HUES64 (cell line): ENCODE data around the gene PUS3. TPM values are rescaled to one million over a fixed set of nuclear protein-coding genes. Genes with fewer than 3 reads are reported as not detected.
A peak's percentile ranks its signal among the peaks of the same experiment; 100 is the strongest.

Experiments
- H3K27ac ChIP-seq: 2 replicates; pipeline ENCODE4 v1.7.0; 2013; ENCODE audit warnings: low read depth, low read length, inconsistent platforms
- H3K27me3 ChIP-seq: 2 replicates; pipeline ENCODE4 v1.6.1; 2013; ENCODE audit warnings: mild to moderate bottlenecking, low read length; ENCODE audit not compliant: insufficient read depth
- H3K36me3 ChIP-seq: 2 replicates; pipeline ENCODE4 v1.6.1; 2013; ENCODE audit warnings: mild to moderate bottlenecking, low read length; ENCODE audit not compliant: insufficient read depth
- H3K4me1 ChIP-seq: 2 replicates; pipeline ENCODE4 v1.6.1; 2013; ENCODE audit warnings: mild to moderate bottlenecking, low read length, moderate library complexity; ENCODE audit not compliant: insufficient read depth
- H3K4me3 ChIP-seq: 2 replicates; pipeline ENCODE4 v1.5.1; 2013; ENCODE audit warnings: mild to moderate bottlenecking, low read length, moderate library complexity
- H3K9ac ChIP-seq: 2 replicates; pipeline ENCODE4 v1.6.1; 2013; ENCODE audit warnings: mild to moderate bottlenecking, low read depth, low read length
- H3K9me3 ChIP-seq: 2 replicates; pipeline ENCODE4 v1.6.1; 2013; ENCODE audit warnings: low read depth, low read length; ENCODE audit not compliant: insufficient read depth
- WGBS: fragments of 150-250, 120-280 bp; methylation state at CpG from one replicate; pipeline ENCODE4 v1.1.7; 2013; ENCODE audit warnings: missing lambda C conversion rate; 5-methylcytosine and 5-hydroxymethylcytosine counted together
- polyA plus RNA-seq, 2 experiments: library from polyadenylated mRNA; stranded (reverse); fragments of 50-300 nt; gene quantifications; one replicate each; pipeline ENCODE4 v1.2.3, GENCODE V29; 2013

PUS3 gene
- 19.0 TPM for polyA plus RNA-seq (2013, experiment 1 of 2)
- polyA plus RNA-seq (2013, experiment 2 of 2): 20.8 TPM

GRCh38 chr11:125902927-125903710, at the start of gene PUS3:
TSS of gene PUS3 (minus strand) at chr11:125903206. CDS start at chr11:125896284, 6,922 bp downstream.
- Histone ChIP-seq H3K27ac (no peak within 1 kb of the TSS), H3K4me1 (peaks cover 4% of the 10 kb centered on the region; the same call in 1 of the 2 replicates), H3K36me3 (peaks cover 20% of the 10 kb centered on the region), H3K4me3 (peak within 1 kb of the TSS; percentile 74), H3K9ac (peak within 1 kb of the TSS; percentile 75), H3K9me3 (no peaks in the 10 kb centered on the region), H3K27me3 (peaks cover 24% of the 10 kb centered on the region)
- WGBS: under 1% methylated on average over 29 of the region's 31 CpGs

GRCh38 chr11:125952559-125952958, 49.6 kb upstream of the PUS3 start:
- no peak overlapping the region for H3K9ac ChIP-seq
- no peak overlapping the region for H3K4me3 ChIP-seq
- H3K27ac ChIP-seq: no peak overlapping the region
- 91% methylated on average over 2 of the region's 2 CpGs for WGBS
- H3K4me1 ChIP-seq: no peaks in the 10 kb centered on the region
- H3K9me3 ChIP-seq: no peaks in the 10 kb centered on the region
- H3K27me3 ChIP-seq: no peaks in the 10 kb centered on the region
- H3K36me3 ChIP-seq: 0 out of 2 replicates have a peak, but pooled peaks cover under 1% of the 10 kb centered on the region

GRCh38 chr11:125951731-125952130, 48.7 kb upstream of the PUS3 start:
- Histone ChIP-seq H3K36me3 (no peaks in the 10 kb centered on the region), H3K9me3 (no peaks in the 10 kb centered on the region), H3K27me3 (no peaks in the 10 kb centered on the region), H3K9ac (no peak overlapping the region), H3K27ac (no peak overlapping the region), H3K4me1 (no peaks in the 10 kb centered on the region), H3K4me3 (no peak overlapping the region)
- WGBS: 69% methylated on average over 11 of the region's 11 CpGs

GRCh38 chr11:125950696-125951651, 48.0 kb upstream of the PUS3 start:
- H3K27me3 ChIP-seq: no peaks in the 10 kb centered on the region
- H3K9ac ChIP-seq: no peak overlapping the region; the same call in 1 of the 2 replicates
- WGBS: 91% methylated on average over 15 of the region's 15 CpGs
- H3K27ac ChIP-seq: no peak overlapping the region
- H3K4me1 ChIP-seq: no peaks in the 10 kb centered on the region
- no peak overlapping the region for H3K4me3 ChIP-seq
- no peaks in the 10 kb centered on the region for H3K36me3 ChIP-seq
- no peaks in the 10 kb centered on the region for H3K9me3 ChIP-seq

GRCh38 chr11:125950178-125950490, 47.1 kb upstream of the PUS3 start:
- H3K9ac ChIP-seq: no peak overlapping the region
- H3K4me1 ChIP-seq: no peaks in the 10 kb centered on the region
- no peaks in the 10 kb centered on the region for H3K27me3 ChIP-seq
- H3K27ac ChIP-seq: no peak overlapping the region
- H3K4me3 ChIP-seq: no peak overlapping the region
- WGBS: 95% methylated on average over 11 of the region's 11 CpGs
- no peaks in the 10 kb centered on the region for H3K36me3 ChIP-seq
- H3K9me3 ChIP-seq: no peaks in the 10 kb centered on the region

- Histone ChIP-seq H3K9me3 (no peaks in the 10 kb centered on the region), H3K36me3 (no peaks in the 10 kb centered on the region), H3K27me3 (no peaks in the 10 kb centered on the region), H3K4me3 (no peak overlapping the region), H3K9ac (no peak overlapping the region), H3K4me1 (no peaks in the 10 kb centered on the region), H3K27ac (no peak overlapping the region)
- 92% methylated on average over 22 of the region's 22 CpGs for WGBS
Measured at GRCh38 chr11:125949271-125950177, 46.5 kb upstream of the PUS3 start.

GRCh38 chr11:125948278-125949051, 45.5 kb upstream of the PUS3 start:
- Histone ChIP-seq H3K9me3 (no peaks in the 10 kb centered on the region), H3K27ac (no peak overlapping the region), H3K27me3 (no peaks in the 10 kb centered on the region), H3K4me1 (no peaks in the 10 kb centered on the region), H3K36me3 (no peaks in the 10 kb centered on the region), H3K4me3 (no peak overlapping the region), H3K9ac (no peak overlapping the region)
- WGBS: 93% methylated on average over 23 of the region's 23 CpGs

- WGBS: 92% methylated on average over 24 of the region's 24 CpGs
- Histone ChIP-seq H3K36me3 (no peaks in the 10 kb centered on the region), H3K4me3 (no peak overlapping the region), H3K27ac (no peak overlapping the region), H3K9ac (no peak overlapping the region), H3K27me3 (no peaks in the 10 kb centered on the region), H3K9me3 (no peaks in the 10 kb centered on the region), H3K4me1 (no peaks in the 10 kb centered on the region)
Measured at GRCh38 chr11:125947419-125948277, 44.6 kb upstream of the PUS3 start.

GRCh38 chr11:125946712-125947418, 43.9 kb upstream of the PUS3 start:
- H3K27me3 ChIP-seq: no peaks in the 10 kb centered on the region
- peaks cover under 1% of the 10 kb centered on the region; the same call in 1 of the 2 replicates for H3K4me1 ChIP-seq
- no peak overlapping the region for H3K4me3 ChIP-seq
- H3K9ac ChIP-seq: no peak overlapping the region
- no peaks in the 10 kb centered on the region for H3K36me3 ChIP-seq
- H3K9me3 ChIP-seq: no peaks in the 10 kb centered on the region
- no peak overlapping the region for H3K27ac ChIP-seq
- 94% methylated on average over 14 of the region's 14 CpGs for WGBS
